HL-60 (cell line): ENCODE results near the gene OR2S2.

Experiments used
- CTCF ChIP-seq: IDR thresholded peaks from one replicate; pipeline ENCODE4 v1.5.1; 2011; ENCODE audit warnings: low read length, control low read depth, inconsistent platforms; ENCODE audit not compliant: insufficient read depth
- POLR2AphosphoS5 ChIP-seq: IDR thresholded peaks from 2 replicates; pipeline ENCODE4 v1.6.1; 2012; ENCODE audit warnings: low read depth
- TF ChIP-seq, protein P1 (sequence below): IDR thresholded peaks from 2 replicates; pipeline ENCODE4 v1.6.1; 2012; ENCODE audit warnings: low read depth; ENCODE audit not compliant: insufficient replicate concordance

DNA sequence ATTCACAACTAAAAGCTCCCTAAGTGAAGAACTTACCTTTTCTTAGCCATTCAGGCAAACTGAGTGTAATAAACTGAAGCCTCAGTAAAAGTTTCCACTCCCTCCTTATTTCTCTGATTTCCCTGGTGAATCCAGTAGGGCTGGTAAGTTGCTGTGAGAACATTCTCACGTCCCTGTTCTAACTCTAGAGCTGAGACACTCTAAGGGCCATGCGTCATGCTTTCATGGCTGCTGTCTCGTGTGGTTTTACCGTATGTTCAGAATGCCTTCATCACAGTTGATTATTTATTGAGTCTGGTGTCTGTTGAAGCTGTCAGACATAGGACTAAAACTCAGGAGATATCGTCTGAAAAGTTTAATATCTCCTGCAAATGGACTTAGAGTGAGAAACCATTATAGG, 1.3 kb downstream of the OR2S2 start:
- TF ChIP-seq CTCF (no peak), POLR2AphosphoS5 (no peak)
- TF ChIP-seq, protein P1, sequence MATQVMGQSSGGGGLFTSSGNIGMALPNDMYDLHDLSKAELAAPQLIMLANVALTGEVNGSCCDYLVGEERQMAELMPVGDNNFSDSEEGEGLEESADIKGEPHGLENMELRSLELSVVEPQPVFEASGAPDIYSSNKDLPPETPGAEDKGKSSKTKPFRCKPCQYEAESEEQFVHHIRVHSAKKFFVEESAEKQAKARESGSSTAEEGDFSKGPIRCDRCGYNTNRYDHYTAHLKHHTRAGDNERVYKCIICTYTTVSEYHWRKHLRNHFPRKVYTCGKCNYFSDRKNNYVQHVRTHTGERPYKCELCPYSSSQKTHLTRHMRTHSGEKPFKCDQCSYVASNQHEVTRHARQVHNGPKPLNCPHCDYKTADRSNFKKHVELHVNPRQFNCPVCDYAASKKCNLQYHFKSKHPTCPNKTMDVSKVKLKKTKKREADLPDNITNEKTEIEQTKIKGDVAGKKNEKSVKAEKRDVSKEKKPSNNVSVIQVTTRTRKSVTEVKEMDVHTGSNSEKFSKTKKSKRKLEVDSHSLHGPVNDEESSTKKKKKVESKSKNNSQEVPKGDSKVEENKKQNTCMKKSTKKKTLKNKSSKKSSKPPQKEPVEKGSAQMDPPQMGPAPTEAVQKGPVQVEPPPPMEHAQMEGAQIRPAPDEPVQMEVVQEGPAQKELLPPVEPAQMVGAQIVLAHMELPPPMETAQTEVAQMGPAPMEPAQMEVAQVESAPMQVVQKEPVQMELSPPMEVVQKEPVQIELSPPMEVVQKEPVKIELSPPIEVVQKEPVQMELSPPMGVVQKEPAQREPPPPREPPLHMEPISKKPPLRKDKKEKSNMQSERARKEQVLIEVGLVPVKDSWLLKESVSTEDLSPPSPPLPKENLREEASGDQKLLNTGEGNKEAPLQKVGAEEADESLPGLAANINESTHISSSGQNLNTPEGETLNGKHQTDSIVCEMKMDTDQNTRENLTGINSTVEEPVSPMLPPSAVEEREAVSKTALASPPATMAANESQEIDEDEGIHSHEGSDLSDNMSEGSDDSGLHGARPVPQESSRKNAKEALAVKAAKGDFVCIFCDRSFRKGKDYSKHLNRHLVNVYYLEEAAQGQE: no peak
